NCI-H2107 treated with DMSO at 0.1 percent for 48 hours (cell line): ENCODE measurements around the gene TANGO2.

Experiments
- DNase-seq: peaks from one replicate; lab custom pipeline; 2025; ENCODE audit not compliant: unreplicated experiment; lab: John Stamatoyannopoulos, UW

TANGO2 gene

GRCh38 chr22:19982991-19983578 lies 37.8 kb upstream of the TANGO2 start:
- no peak for DNase-seq

GRCh38 chr22:19983741-19984140 lies 37.2 kb upstream of the TANGO2 start:
- DNase-seq = no peak

GRCh38 chr22:19984201-19984753 lies 36.6 kb upstream of the TANGO2 start:
- DNase-seq = peak; percentile 8

- DNase-seq = no peak
Observed at GRCh38 chr22:19984851-19985811, 35.8 kb upstream of the TANGO2 start.

GRCh38 chr22:19986011-19986409 lies 34.9 kb upstream of the TANGO2 start:
- DNase-seq = no peak

- DNase-seq = no peak
Observed at GRCh38 chr22:19986410-19987341, 34.2 kb upstream of the TANGO2 start.

GRCh38 chr22:19987394-19988306 lies 33.3 kb upstream of the TANGO2 start:
- no peak for DNase-seq

GRCh38 chr22:19988331-19988808 lies 32.5 kb upstream of the TANGO2 start:
- DNase-seq = no peak

GRCh38 chr22:19988965-19989724 lies 31.8 kb upstream of the TANGO2 start:
- no peak for DNase-seq

GRCh38 chr22:19989725-19990067 lies 31.2 kb upstream of the TANGO2 start:
- DNase-seq = no peak

- no peak for DNase-seq
Observed at GRCh38 chr22:19990188-19990587, 30.7 kb upstream of the TANGO2 start.

GRCh38 chr22:19990609-19991394 lies 30.1 kb upstream of the TANGO2 start:
- no peak for DNase-seq

GRCh38 chr22:19991395-19991644 lies 29.6 kb upstream of the TANGO2 start:
- no peak for DNase-seq

- no peak for DNase-seq
Observed at GRCh38 chr22:19991645-19992451, 29.1 kb upstream of the TANGO2 start.

GRCh38 chr22:19992481-19992911 lies 28.4 kb upstream of the TANGO2 start:
- DNase-seq = no peak

- no peak for DNase-seq
Observed at GRCh38 chr22:19992921-19993355, 28.0 kb upstream of the TANGO2 start.

GRCh38 chr22:19993926-19994325 lies 27.0 kb upstream of the TANGO2 start:
- DNase-seq = no peak
